Endothelial cell of umbilical vein (primary cell): ENCODE results near the gene GALK2. TPM values are rescaled to one million over a fixed set of nuclear protein-coding genes. Genes with fewer than 3 reads are reported as not detected.

ENCODE experiments used
- BruUV-seq: library from RNA; stranded (reverse); fragments of 400-500 nt; replicated peaks from 2 replicates; lab custom pipeline; 2021; lab: Mats Ljungman, UMichigan
- CTCF ChIA-PET: fragments of 300-600, 350-600 bp; sonication (Branson Sonifier 250); formaldehyde crosslinking; loops from one replicate; lab custom pipeline; 2021; ENCODE audit warnings: antibody characterized with exemption, inconsistent platforms; lab: Charles Lee
- POLR2A ChIA-PET: fragments of 300-600, 350-600 bp; sonication (Branson Sonifier 250); formaldehyde crosslinking; loops from one replicate; lab custom pipeline; 2021; ENCODE audit warnings: antibody characterized with exemption, inconsistent platforms; lab: Charles Lee
- DNase-seq: peaks from one replicate; pipeline ENCODE4 v3.0.0-alpha.2; 2011; ENCODE audit warnings: low read depth, low spot score
- FAIRE-seq: peaks from 2 replicates; lab custom pipeline; 2011; peaks lifted over from hg19 to GRCh38; lab: Jason Lieb, UNC
- H2AFZ ChIP-seq: 2 replicates; pipeline ENCODE4 v1.6.0; 2012; ENCODE audit warnings: low read depth, low read length, control low read depth, inconsistent platforms
- H3K27ac ChIP-seq: 2 replicates; pipeline ENCODE4 v1.5.1; 2011; ENCODE audit warnings: low read depth, mild to moderate bottlenecking, control low read depth, low read length, moderate library complexity; ENCODE audit not compliant: insufficient read depth
- H3K27me3 ChIP-seq, 2 experiments: 2 replicates each; pipeline versions ENCODE4 v1.6.0 to v1.6.1; 2011; ENCODE audit warnings: low read length in 2 of 2, mixed read lengths in 1 of 2; ENCODE audit not compliant: control insufficient read depth in 2 of 2, insufficient read depth in 2 of 2
- H3K36me3 ChIP-seq, 2 experiments: 2 replicates in 1 of 2; 3 replicates in 1 of 2; pipeline ENCODE4 v1.5.1; 2011; ENCODE audit warnings: low read length in 2 of 2, mild to moderate bottlenecking in 1 of 2, moderate library complexity in 1 of 2; ENCODE audit not compliant: control insufficient read depth in 2 of 2, insufficient read depth in 2 of 2; ENCODE audit errors: extremely low read depth in 1 of 2
- H3K4me1 ChIP-seq: 3 replicates; pipeline ENCODE4 v1.5.1; 2011; ENCODE audit warnings: mild to moderate bottlenecking, low read length; ENCODE audit not compliant: control insufficient read depth, insufficient read depth; ENCODE audit errors: extremely low read depth
- H3K4me2 ChIP-seq: 2 replicates; pipeline ENCODE4 v1.6.1; 2011; ENCODE audit warnings: low read length, control low read depth, mixed read lengths; ENCODE audit not compliant: insufficient read depth
- H3K4me3 ChIP-seq, 3 experiments: fragments of 200-600 bp in 1 of 3; sonication (generic), shearing (Covaris generic) in 1 of 3; replicated peaks in 1 of 3; 2 replicates each; pipeline ENCODE4 v1.5.1; 2011 to 2016; ENCODE audit warnings: control low read depth in 3 of 3, low read length in 3 of 3, mild to moderate bottlenecking in 2 of 3, inconsistent platforms in 1 of 3, low read depth in 1 of 3, moderate library complexity in 1 of 3; ENCODE audit not compliant: insufficient read depth in 1 of 3
- H3K79me2 ChIP-seq: 2 replicates; pipeline ENCODE4 v1.6.0; 2012; ENCODE audit warnings: low read length, inconsistent platforms; ENCODE audit not compliant: control insufficient read depth, insufficient read depth
- H3K9ac ChIP-seq: replicated peaks from 2 replicates; pipeline ENCODE3; 2011; ENCODE audit warnings: low read length, control low read depth; ENCODE audit not compliant: insufficient read depth; ENCODE audit errors: extremely low read depth
- H3K9me1 ChIP-seq: replicated peaks from 3 replicates; pipeline ENCODE4 v1.6.0; 2011; ENCODE audit warnings: mild to moderate bottlenecking, low read length; ENCODE audit not compliant: control insufficient read depth, insufficient read depth; ENCODE audit errors: extremely low read depth
- H3K9me3 ChIP-seq: replicated peaks from 2 replicates; pipeline ENCODE4 v1.5.1; 2012; ENCODE audit warnings: low read length, inconsistent platforms; ENCODE audit not compliant: control insufficient read depth, insufficient read depth
- H4K20me1 ChIP-seq: replicated peaks from 2 replicates; pipeline ENCODE3; 2011; ENCODE audit warnings: mild to moderate bottlenecking, low read length; ENCODE audit not compliant: control insufficient read depth, insufficient read depth; ENCODE audit errors: extremely low read depth
- CTCF ChIP-seq, 2 donors: IDR thresholded peaks; 1 replicate in 1 of 2; 2 replicates in 1 of 2; pipeline ENCODE4 v1.5.1; 2011; ENCODE audit warnings: low read length in 2 of 2, mild to moderate bottlenecking in 2 of 2, moderate library complexity in 2 of 2, control low read depth in 1 of 2, inconsistent platforms in 1 of 2, low read depth in 1 of 2; ENCODE audit not compliant: insufficient read depth in 1 of 2; ENCODE audit errors: extremely low read depth in 1 of 2
- EZH2 ChIP-seq: IDR thresholded peaks from 2 replicates; pipeline ENCODE4 v1.6.1; 2012; ENCODE audit warnings: borderline replicate concordance, low read depth, mild to moderate bottlenecking, moderate library complexity, low read length, inconsistent platforms; ENCODE audit not compliant: severe bottlenecking
- MAX ChIP-seq: IDR thresholded peaks from 2 replicates; pipeline ENCODE4 v1.6.1; 2011; ENCODE audit not compliant: insufficient read depth, insufficient read length
- MYC ChIP-seq: IDR thresholded peaks from one replicate; pipeline ENCODE4 v1.6.1; 2011; ENCODE audit warnings: mild to moderate bottlenecking, low read depth, low read length
- POLR2A ChIP-seq: IDR thresholded peaks from 2 replicates; pipeline ENCODE4 v1.6.1; 2012; ENCODE audit warnings: low read depth, mild to moderate bottlenecking, control low read depth, low read length
- POLR2AphosphoS5 ChIP-seq: IDR thresholded peaks from 2 replicates; pipeline ENCODE4 v1.6.1; 2012; ENCODE audit warnings: low read depth, mild to moderate bottlenecking, control low read depth, low read length, moderate library complexity; ENCODE audit not compliant: insufficient read depth
- dilution Hi-C: fragments of 300-500 bp; cut with MboI; formaldehyde crosslinking; loops from one replicate; pipeline ENCODE4 v1.15.0; 2019; ENCODE audit warnings: low sequenced_read_pairs; ENCODE audit not compliant: extremely low pct_ligation_motif_present
- intact Hi-C: fragments of 100-400 bp; cut with micrococcal nuclease; formaldehyde crosslinking; loops from one replicate; pipeline ENCODE4 v1.10.0; 2022
- polyA plus RNA-seq, 4 experiments: library from polyadenylated mRNA; depleted of rRNA in 3 of 4; stranded (reverse) in 3 of 4; unstranded in 1 of 4; fragments of >200 nt; gene quantifications; 2 replicates each; pipeline versions ENCODE4 v1.2.1 to v1.2.3, GENCODE V29; 2011 to 2012; ENCODE audit warnings: missing spikeins in 1 of 4
- total RNA-seq: library from RNA; stranded (reverse); gene quantifications from 2 replicates; pipeline ENCODE4 v1.2.3, GENCODE V29; 2021

The GALK2 gene
- total and polyA plus RNA-seq, 2 donors (not counting 3 experiments of a cell fraction or from before 2014, with no cell fraction given): 19.9 to 31.3 TPM

DNA sequence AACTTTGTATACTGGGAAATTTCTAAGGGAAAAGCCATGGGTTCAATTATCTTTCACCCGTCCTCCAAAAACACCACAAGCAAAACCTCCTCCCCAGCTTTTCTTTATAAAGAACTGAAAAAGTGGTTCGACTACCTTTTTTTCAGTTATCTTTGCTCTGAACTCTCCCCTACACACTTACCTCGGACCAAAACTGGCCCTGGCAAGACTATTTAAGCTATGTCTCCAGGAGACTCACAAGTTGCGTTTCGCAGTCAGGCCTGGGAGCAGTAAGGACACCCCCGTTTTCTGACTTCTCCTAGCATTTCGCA, 15.3 kb upstream of the GALK2 start:
- BruUV-seq: no TSS peak
- no peak for TF ChIP-seq CTCF (IDR thresholded peaks at IDR 0.05; ENCODE audit: extremely low read depth in 1 of 2, insufficient read depth in 1 of 2, low read depth in 1 of 2, low read length in 2 of 2)
- TF ChIP-seq MYC: no peak
- no peak for TF ChIP-seq EZH2
- TF ChIP-seq POLR2AphosphoS5: no peak
- TF ChIP-seq MAX: no peak
- no peak for TF ChIP-seq POLR2A
- ChIA-PET CTCF (interaction anchor here (1.0 to 3.4 kb wide), 6 partner anchors 9 to 990 kb away, joined by 3 to 26 read pairs (median 4); partner anchors contain the start of gene SECISBP2L), POLR2A (interaction anchor here (1.7 kb wide), 1 partner anchor 15 kb away, joined by 9 read pairs; the partner anchor contains the start of gene GALK2)
- Histone ChIP-seq H2AFZ (peak overlapping the region; percentile 33), H3K79me2 (peaks cover 75% of the 10 kb centered on the region), H3K4me2 (peak overlapping the region; percentile 100), H4K20me1 (peaks cover 7% of the 10 kb centered on the region), H3K4me3 (peak overlapping the region; percentile 37 to 96 (median 83)), H3K9ac (peak overlapping the region; percentile 89), H3K27ac (peak overlapping the region; percentile 62), H3K4me1 (peaks cover 23% of the 10 kb centered on the region), H3K27me3 (no peaks in the 10 kb centered on the region), H3K9me1 (no peaks in the 10 kb centered on the region), H3K9me3 (no peaks in the 10 kb centered on the region), H3K36me3 (no peaks in the 10 kb centered on the region)
- FAIRE-seq: no peak
- intact Hi-C loops (loop anchor here (1.0 to 10.0 kb wide), 9 partner anchors 16 to 990 kb away; partner anchors contain the start of genes DUT, FAM227B, FBN1 and GALK2), dilution Hi-C loops (no loop called here)
- no peak for DNase-seq
